HEK293 (cell line): ENCODE measurements around the gene ANKRD63.
A peak's percentile ranks its signal among the peaks of the same experiment; 100 is the strongest.

Experiments used
- CTCF ChIA-PET: fragments of 350-600 bp; formaldehyde crosslinking; extraction: SDS; loops from one replicate; lab custom pipeline; 2021; ENCODE audit warnings: antibody characterized with exemption; lab: Yijun Ruan, JAX
- POLR2A ChIA-PET: fragments of 300-600 bp; formaldehyde crosslinking; extraction: SDS; loops from one replicate; lab custom pipeline; 2020; ENCODE audit warnings: antibody characterized with exemption, inconsistent platforms; lab: Yijun Ruan, JAX
- H3K27ac ChIP-seq: fragments of 200-500 bp; sonication (Bioruptor generic); 2 replicates; pipeline ENCODE4 v1.5.1; 2014; ENCODE audit warnings: low read depth, low read length, control low read depth, inconsistent platforms; ENCODE audit errors: extremely low read depth
- H3K36me3 ChIP-seq, 2 experiments: fragments of 200-500 bp in 1 of 2; sonication (Bioruptor generic) in 1 of 2; 1 replicate in 1 of 2; 2 replicates in 1 of 2; pipeline ENCODE4 v1.5.1; 2014 to 2017; ENCODE audit warnings: inconsistent platforms in 2 of 2, low read length in 2 of 2; ENCODE audit not compliant: control insufficient read depth in 2 of 2, insufficient read depth in 1 of 2
- H3K4me1 ChIP-seq: fragments of 200-500 bp; sonication (Bioruptor generic); 2 replicates; pipeline ENCODE4 v1.5.1; 2014; ENCODE audit warnings: mild to moderate bottlenecking, low read length, inconsistent platforms; ENCODE audit not compliant: control insufficient read depth, insufficient read depth
- H3K4me3 ChIP-seq: 2 replicates; pipeline ENCODE4 v1.5.1; 2011; ENCODE audit warnings: low read depth, mild to moderate bottlenecking, control low read depth, low read length, moderate library complexity
- H3K9me3 ChIP-seq: fragments of 200-500 bp; sonication (Bioruptor generic); 2 replicates; pipeline ENCODE4 v1.5.1; 2014; ENCODE audit warnings: low read depth, low read length, inconsistent platforms; ENCODE audit not compliant: control insufficient read depth, insufficient read depth
- OVOL3 ChIP-seq: fragments of 450-650 bp; formaldehyde crosslinking; IDR thresholded peaks from 2 replicates; pipeline ENCODE4 v1.5.1; 2016; ENCODE audit warnings: missing biosample characterization, missing genetic modification characterization
- RBAK ChIP-seq: fragments of 450-650 bp; formaldehyde crosslinking; IDR thresholded peaks from 2 replicates; pipeline ENCODE4 v1.5.1; 2016; ENCODE audit warnings: missing biosample characterization, missing genetic modification characterization
- SP3 ChIP-seq: fragments of 450-650 bp; formaldehyde crosslinking; IDR thresholded peaks from 2 replicates; pipeline ENCODE4 v1.5.1; 2016; ENCODE audit warnings: missing biosample characterization, missing genetic modification characterization
- SP7 ChIP-seq: fragments of 450-650 bp; formaldehyde crosslinking; IDR thresholded peaks from 2 replicates; pipeline ENCODE4 v1.5.1; 2016; ENCODE audit warnings: missing biosample characterization, missing genetic modification characterization
- ZFP3 ChIP-seq: fragments of 450-650 bp; formaldehyde crosslinking; IDR thresholded peaks from 2 replicates; pipeline ENCODE4 v1.5.1; 2016; ENCODE audit warnings: low read depth, missing biosample characterization, missing genetic modification characterization
- ZFP37 ChIP-seq: fragments of 450-650 bp; formaldehyde crosslinking; IDR thresholded peaks from 2 replicates; pipeline ENCODE4 v1.5.1; 2016; ENCODE audit warnings: missing biosample characterization, missing genetic modification characterization
- ZNF112 ChIP-seq: fragments of 450-650 bp; formaldehyde crosslinking; IDR thresholded peaks from 2 replicates; pipeline ENCODE4 v1.5.0; 2017; ENCODE audit warnings: missing biosample characterization, missing genetic modification characterization
- ZNF155 ChIP-seq: fragments of 450-650 bp; formaldehyde crosslinking; IDR thresholded peaks from 2 replicates; pipeline ENCODE4 v1.5.1; 2016; ENCODE audit warnings: missing biosample characterization, missing genetic modification characterization
- ZNF214 ChIP-seq: fragments of 450-650 bp; formaldehyde crosslinking; IDR thresholded peaks from 2 replicates; pipeline ENCODE4 v1.5.1; 2017; ENCODE audit warnings: missing biosample characterization, mild to moderate bottlenecking, missing genetic modification characterization, borderline replicate concordance
- ZNF529 ChIP-seq: fragments of 450-650 bp; formaldehyde crosslinking; IDR thresholded peaks from 2 replicates; pipeline ENCODE4 v1.5.1; 2017; ENCODE audit warnings: missing genetic modification characterization, missing biosample characterization; ENCODE audit not compliant: insufficient replicate concordance
- ZNF654 ChIP-seq: fragments of 450-650 bp; formaldehyde crosslinking; IDR thresholded peaks from 2 replicates; pipeline ENCODE4 v1.5.1; 2016; ENCODE audit warnings: low read depth, missing biosample characterization, missing genetic modification characterization
- ZNF76 ChIP-seq: fragments of 450-650 bp; formaldehyde crosslinking; IDR thresholded peaks from 2 replicates; pipeline ENCODE4; 2016; ENCODE audit warnings: low read depth, missing biosample characterization, missing genetic modification characterization, borderline replicate concordance
- TF ChIP-seq, protein P1 (sequence below): fragments of 450-650 bp; formaldehyde crosslinking; IDR thresholded peaks from 2 replicates; pipeline ENCODE4 v1.5.1; 2017; ENCODE audit warnings: missing biosample characterization, missing genetic modification characterization
- TF ChIP-seq, protein P2 (sequence below): fragments of 450-650 bp; formaldehyde crosslinking; IDR thresholded peaks from 2 replicates; pipeline ENCODE4 v1.5.1; 2017; ENCODE audit warnings: missing biosample characterization, mild to moderate bottlenecking, missing genetic modification characterization, moderate library complexity
- TF ChIP-seq, protein P3 (sequence below): fragments of 450-650 bp; formaldehyde crosslinking; IDR thresholded peaks from 2 replicates; pipeline ENCODE4 v1.5.1; 2016; ENCODE audit warnings: missing biosample characterization, missing genetic modification characterization
- TF ChIP-seq, protein P4 (sequence below): fragments of 450-650 bp; formaldehyde crosslinking; IDR thresholded peaks from 2 replicates; pipeline ENCODE4 v1.5.1; 2016; ENCODE audit warnings: missing biosample characterization, missing genetic modification characterization

Gene ANKRD63

DNA sequence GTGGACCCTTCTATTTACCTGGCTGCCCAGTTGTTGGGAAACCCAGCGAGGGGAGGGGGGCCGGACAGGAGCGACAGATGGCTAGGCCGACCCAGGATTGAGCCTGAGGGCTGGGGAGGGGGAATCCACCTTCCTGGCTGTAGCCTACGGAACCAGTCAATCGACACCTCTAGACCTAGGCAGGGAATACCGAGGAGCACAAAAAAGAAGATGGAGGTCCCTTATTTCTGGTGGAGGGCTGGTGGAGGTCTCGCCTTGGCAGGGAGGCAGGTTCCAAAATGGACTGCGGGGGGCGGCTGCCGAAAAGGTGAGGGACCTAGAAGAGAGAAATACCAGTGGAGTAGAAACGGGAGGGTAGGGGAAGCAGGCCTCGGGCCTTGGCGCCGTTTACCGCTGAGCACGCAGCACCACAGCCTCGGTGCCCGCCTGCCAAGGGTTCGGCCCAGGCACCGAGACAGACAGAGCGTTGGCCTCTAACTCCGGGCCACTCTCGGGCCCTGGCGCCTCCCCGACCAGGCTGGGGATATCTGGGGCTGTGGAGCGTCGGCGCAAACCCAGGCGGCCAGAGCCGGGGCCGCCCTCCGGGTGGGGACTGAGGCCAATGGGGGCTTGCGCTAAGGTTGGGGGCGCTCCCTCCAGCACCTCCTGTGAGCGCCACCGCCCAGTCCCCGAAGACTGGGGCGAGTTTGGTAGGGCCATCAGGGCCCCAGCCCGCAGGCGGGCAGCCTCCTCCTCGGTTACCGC lies 1.6 kb downstream of the ANKRD63 start:
- POLR2A ChIA-PET: no interaction called here
- CTCF ChIA-PET: interaction anchor here (0.7 to 10.6 kb wide), 6 partner anchors 10 to 234 kb away, joined by 3 to 248 read pairs (median 6); partner anchors contain the start of genes CCDC9B and PLCB2
- 0 out of 2 replicates have a peak, but pooled peaks cover 2% of the 10 kb centered on the region for H3K4me1 ChIP-seq

DNA sequence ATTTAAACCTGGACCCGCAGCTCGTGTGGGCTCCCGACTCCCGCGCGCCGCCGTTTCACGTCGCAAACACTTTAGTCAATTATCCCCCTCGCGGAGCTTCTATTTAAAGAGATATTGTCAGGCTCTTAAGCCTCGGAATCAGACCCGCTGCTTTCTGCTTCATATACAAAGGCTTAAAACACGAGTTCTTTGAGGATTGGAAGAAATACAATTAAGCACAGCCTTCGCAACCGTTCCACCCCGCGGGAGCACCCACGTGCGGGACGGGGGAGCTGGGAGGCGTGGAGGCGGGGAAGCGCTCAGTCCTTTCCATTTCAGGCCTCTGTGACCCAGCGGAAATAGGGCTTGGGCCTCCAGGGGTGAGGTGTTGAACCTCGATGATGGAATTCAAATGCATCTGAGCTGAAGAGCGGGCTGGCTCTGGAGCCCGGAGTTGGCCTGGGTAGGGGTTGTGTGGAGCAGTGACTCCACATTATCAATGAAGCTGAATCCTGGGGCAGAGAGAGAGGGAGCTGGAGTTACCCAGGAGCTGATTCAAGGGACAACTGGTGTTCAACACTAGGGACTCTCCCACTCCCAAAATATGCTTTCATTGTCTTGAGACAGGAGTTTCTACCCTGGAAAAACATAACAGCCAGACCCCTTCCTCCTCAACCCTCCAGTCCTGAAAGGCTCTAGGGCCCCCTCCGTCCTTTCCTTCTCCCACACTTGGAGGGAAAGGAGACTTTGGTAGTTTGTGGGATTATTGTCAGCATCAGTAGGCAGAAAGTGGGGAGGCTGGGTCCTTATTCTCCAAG lies 2.4 kb downstream of the ANKRD63 start:
- H3K9me3 ChIP-seq: no peaks in the 10 kb centered on the region
- no peak overlapping the region for H3K27ac ChIP-seq
- no peaks in the 10 kb centered on the region for H3K36me3 ChIP-seq
- TF ChIP-seq ZNF529 (tag by site-specific recombination): no peak
- TF ChIP-seq, protein P1, sequence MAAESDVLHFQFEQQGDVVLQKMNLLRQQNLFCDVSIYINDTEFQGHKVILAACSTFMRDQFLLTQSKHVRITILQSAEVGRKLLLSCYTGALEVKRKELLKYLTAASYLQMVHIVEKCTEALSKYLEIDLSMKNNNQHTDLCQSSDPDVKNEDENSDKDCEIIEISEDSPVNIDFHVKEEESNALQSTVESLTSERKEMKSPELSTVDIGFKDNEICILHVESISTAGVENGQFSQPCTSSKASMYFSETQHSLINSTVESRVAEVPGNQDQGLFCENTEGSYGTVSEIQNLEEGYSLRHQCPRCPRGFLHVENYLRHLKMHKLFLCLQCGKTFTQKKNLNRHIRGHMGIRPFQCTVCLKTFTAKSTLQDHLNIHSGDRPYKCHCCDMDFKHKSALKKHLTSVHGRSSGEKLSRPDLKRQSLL: 0 out of 2 replicates have a peak, but pooled peaks have one; percentile 17
- CTCF ChIA-PET: interaction anchor here (0.6 to 10.6 kb wide), 8 partner anchors 11 to 150 kb away, joined by 3 to 248 read pairs (median 8); partner anchors contain the start of genes CCDC9B and PLCB2
- POLR2A ChIA-PET: no interaction called here
- H3K4me1 ChIP-seq: no peaks in the 10 kb centered on the region
- H3K4me3 ChIP-seq: no peak overlapping the region

More for the DNA sequence above, 1.6 kb downstream of the ANKRD63 start:
- TF ChIP-seq, protein P2, sequence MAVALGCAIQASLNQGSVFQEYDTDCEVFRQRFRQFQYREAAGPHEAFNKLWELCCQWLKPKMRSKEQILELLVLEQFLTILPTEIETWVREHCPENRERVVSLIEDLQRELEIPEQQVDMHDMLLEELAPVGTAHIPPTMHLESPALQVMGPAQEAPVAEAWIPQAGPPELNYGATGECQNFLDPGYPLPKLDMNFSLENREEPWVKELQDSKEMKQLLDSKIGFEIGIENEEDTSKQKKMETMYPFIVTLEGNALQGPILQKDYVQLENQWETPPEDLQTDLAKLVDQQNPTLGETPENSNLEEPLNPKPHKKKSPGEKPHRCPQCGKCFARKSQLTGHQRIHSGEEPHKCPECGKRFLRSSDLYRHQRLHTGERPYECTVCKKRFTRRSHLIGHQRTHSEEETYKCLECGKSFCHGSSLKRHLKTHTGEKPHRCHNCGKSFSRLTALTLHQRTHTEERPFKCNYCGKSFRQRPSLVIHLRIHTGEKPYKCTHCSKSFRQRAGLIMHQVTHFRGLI (tag by site-specific recombination): no peak
- TF ChIP-seq, protein P3, sequence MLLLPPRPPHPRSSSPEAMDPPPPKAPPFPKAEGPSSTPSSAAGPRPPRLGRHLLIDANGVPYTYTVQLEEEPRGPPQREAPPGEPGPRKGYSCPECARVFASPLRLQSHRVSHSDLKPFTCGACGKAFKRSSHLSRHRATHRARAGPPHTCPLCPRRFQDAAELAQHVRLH (tag by site-specific recombination): no peak
- no peak for TF ChIP-seq ZNF654
- TF ChIP-seq SP7 (tag by site-specific recombination): no peak
- TF ChIP-seq SP3 (tag by site-specific recombination): no peak
- TF ChIP-seq ZNF214: no peak
- TF ChIP-seq ZFP3: no peak
- no peak for TF ChIP-seq RBAK (tag by site-specific recombination)
- TF ChIP-seq ZNF112 (tag by site-specific recombination): no peak
- no peak for TF ChIP-seq ZNF155
- no peak for TF ChIP-seq OVOL3 (tag by site-specific recombination)
- TF ChIP-seq ZNF76: no peak
- TF ChIP-seq ZFP37 (tag by site-specific recombination): no peak
- TF ChIP-seq, protein P4, sequence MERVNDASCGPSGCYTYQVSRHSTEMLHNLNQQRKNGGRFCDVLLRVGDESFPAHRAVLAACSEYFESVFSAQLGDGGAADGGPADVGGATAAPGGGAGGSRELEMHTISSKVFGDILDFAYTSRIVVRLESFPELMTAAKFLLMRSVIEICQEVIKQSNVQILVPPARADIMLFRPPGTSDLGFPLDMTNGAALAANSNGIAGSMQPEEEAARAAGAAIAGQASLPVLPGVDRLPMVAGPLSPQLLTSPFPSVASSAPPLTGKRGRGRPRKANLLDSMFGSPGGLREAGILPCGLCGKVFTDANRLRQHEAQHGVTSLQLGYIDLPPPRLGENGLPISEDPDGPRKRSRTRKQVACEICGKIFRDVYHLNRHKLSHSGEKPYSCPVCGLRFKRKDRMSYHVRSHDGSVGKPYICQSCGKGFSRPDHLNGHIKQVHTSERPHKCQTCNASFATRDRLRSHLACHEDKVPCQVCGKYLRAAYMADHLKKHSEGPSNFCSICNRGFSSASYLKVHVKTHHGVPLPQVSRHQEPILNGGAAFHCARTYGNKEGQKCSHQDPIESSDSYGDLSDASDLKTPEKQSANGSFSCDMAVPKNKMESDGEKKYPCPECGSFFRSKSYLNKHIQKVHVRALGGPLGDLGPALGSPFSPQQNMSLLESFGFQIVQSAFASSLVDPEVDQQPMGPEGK (tag by site-specific recombination): no peak
- H3K27ac ChIP-seq: no peak overlapping the region
- no peaks in the 10 kb centered on the region for H3K9me3 ChIP-seq
- H3K4me3 ChIP-seq: no peak overlapping the region
- no peaks in the 10 kb centered on the region for H3K36me3 ChIP-seq
